GM21737 (cell line): ENCODE measurements around the gene S1PR1.
A peak's percentile ranks its signal among the peaks of the same experiment; 100 is the strongest.
"Not testable (repeated sequence)": the region's sequence is repeated elsewhere in the genome, so short reads cannot be mapped to it uniquely, and the experiment has no call there.

Source experiments
- ATAC-seq: cut with Tn5 transposase; IDR thresholded peaks from one replicate; pipeline ENCODE4 v1.9.1; 2021; ENCODE audit warnings: mild to moderate bottlenecking, moderate library complexity; ENCODE audit not compliant: unreplicated experiment

S1PR1 gene

GRCh38 chr1:101236516-101237228 is at the start of gene S1PR1:
Gene S1PR1, plus strand, starts transcription at chr1:101237019. Its CDS starts 1,966 bp downstream, at chr1:101238985.
- peak; percentile 18 for ATAC-seq

- no peak for ATAC-seq
Observed at GRCh38 chr1:101187297-101187696, 49.5 kb upstream of the S1PR1 start.

- no peak for ATAC-seq
Observed at GRCh38 chr1:101188331-101188730, 48.5 kb upstream of the S1PR1 start.

GRCh38 chr1:101188968-101189367 is 47.9 kb upstream of the S1PR1 start:
- ATAC-seq: not testable (repeated sequence)

DNA sequence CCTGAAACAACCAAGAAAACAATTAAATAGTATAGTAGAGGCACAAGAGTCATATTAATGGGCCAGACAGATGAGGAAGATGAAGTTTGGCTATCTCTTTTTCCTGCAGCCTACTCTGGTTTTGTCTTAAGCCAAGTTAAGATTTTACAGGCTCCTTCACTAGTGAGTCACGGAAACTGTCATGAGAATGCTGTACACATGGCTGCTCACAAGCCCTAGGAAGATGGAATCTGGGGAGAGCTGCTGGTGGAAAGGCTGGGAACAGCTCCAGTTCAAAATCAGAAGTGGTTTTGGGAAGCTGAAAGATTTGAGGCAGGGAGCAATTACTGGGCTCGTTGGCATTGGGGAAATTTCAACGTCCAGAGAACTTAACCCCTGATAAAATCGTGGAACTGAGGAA is 46.4 kb upstream of the S1PR1 start:
- no peak for ATAC-seq

DNA sequence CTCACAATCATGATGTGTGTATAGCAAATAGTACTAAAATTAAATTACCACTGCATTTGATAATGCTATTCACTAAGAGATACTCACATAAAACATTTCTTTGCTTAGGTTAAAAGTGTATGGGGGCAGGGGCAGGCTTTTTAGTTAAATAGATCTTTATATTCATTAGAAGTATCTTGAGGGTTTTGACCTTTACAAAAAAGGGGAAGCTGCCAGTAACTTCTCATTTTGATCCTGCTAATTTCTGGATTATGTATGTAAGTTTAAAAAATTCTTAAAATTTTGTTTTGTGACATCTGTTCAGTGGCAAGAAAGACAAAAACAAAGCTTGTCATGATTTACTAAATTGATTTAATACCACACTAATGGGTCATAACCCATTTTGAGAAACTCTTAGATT is 45.8 kb upstream of the S1PR1 start:
- no peak for ATAC-seq

GRCh38 chr1:101193733-101194169 is 43.1 kb upstream of the S1PR1 start:
- no peak for ATAC-seq

GRCh38 chr1:101194746-101195145 is 42.1 kb upstream of the S1PR1 start:
- no peak for ATAC-seq

GRCh38 chr1:101196668-101197067 is 40.2 kb upstream of the S1PR1 start:
- ATAC-seq: no peak

DNA sequence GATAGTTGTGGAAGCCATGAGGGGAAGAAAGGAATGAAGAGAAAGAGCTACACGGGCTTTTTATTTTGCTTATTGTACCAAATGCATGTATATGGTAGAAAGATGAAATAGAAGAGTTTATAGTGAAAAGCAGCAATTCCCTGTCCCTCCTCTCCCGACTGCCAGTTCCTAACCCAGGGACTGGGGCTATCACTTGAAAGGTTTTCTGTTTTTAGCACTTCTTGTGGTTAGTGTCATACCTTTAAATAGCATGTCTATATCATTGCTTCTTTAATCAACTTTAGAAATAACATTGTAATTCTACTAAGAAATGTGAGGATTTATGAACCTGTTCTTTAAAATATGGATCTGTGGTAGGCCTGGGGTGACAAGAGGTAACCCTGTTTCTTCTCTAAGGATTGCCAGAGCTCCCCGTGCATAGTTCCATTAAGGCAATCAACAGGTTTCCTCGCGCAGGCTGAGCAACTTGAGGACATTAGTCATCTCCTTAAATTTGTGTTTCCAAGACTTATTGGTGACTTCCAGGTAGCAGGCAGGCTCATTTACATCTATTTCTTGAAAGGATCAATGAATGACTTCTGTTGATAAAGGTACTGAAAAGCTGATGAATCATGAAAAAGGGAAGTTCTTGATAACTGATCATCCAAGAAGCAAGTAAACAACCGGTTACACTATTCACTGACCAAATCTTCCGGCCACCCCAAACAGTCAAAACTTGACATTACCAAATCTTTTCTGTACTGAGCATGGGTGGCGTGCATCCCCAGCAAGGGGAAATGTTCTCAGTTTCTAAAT is 37.8 kb upstream of the S1PR1 start:
- peak; percentile 98 for ATAC-seq

GRCh38 chr1:101199637-101199982 is 37.2 kb upstream of the S1PR1 start:
- ATAC-seq: no peak

DNA sequence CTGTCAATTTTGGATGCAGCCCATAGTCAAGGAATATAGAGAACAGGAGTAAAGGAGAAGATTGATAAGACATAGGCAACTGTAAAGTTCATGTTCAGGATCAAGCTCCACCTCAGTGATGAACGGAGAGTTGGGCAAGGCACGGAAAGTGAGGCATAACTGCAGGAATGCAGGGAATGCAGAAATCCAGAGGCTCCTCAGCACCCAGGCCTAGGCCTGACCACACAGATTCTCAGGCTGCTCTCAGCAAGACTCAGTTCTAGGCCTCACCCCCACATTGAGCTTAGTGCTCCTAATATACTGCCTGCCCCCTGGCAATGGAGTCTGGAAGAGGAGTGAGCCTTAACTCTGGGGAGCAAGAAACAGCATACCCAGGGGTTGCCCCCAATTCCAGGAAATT is 36.3 kb upstream of the S1PR1 start:
- ATAC-seq: no peak

DNA sequence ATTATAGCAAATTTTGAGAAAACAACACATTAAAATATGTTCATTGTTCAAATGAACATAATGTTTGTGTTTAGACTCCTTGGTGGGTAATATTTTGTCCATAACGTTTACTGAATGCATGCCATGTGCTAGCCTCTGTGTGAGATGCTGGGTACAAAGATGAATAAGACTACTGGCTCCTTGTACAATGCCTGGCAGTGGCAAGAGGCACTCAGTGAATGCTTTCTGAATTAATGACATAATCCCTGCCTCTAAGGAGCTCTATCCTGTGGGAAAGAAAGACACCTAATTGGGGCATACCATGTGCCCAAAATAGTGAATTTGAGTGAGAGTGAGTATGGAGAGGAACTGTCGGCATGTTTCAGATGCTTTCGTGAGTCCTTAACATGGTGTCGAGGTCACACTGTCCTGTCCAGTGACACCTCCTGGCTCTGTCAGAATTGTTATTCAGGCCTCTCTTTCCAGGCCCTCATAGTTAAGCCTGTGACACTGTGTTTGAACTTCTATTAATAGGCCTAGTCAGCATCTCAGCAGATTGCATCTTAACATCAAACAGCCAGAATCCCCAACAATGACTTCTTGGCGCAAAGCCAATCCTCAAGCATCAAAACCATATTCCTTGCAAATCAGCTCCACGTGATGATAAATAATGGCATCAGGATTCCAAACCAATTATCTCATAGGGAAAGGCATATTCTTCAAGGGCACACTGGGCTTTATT is 32.8 kb upstream of the S1PR1 start:
- no peak for ATAC-seq

DNA sequence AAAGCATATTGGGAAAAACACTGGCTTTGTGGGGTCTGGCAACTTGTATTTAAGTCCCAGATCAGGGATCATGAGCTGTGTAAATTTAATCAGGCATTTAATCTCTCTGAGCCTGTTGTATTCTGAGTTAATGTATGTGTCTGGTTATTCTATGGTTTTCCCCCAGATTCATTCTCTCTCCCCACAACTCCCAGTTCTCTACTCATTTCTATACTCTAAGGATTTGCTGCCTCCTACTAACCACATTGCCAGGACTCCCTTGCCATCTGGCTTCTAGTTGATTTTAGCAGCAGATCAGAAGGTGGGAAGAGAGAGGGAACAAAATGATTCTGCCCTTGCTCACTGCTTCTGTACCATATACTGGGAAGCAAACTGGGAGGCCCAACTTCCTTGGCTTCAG is 31.4 kb upstream of the S1PR1 start:
- ATAC-seq: no peak

DNA sequence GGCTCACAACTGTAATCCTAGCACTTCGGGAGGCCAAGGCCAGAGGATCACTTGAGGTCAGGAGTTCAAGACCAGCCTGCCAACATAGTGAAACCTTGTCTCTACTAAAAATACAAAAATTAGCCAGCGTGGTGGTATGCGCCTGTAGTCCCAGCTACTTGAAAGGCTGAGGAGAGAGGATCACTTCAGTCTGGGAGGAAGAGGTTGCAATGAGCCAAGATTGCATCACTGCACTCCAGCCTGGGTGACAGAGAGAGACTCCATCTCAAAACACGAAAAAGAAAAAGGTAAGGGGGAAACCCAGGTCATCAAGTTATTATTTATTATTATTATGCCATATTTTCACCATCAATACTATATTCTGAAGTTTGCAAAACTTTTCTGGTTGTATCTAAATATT is 30.7 kb upstream of the S1PR1 start:
- ATAC-seq: not testable (repeated sequence)

DNA sequence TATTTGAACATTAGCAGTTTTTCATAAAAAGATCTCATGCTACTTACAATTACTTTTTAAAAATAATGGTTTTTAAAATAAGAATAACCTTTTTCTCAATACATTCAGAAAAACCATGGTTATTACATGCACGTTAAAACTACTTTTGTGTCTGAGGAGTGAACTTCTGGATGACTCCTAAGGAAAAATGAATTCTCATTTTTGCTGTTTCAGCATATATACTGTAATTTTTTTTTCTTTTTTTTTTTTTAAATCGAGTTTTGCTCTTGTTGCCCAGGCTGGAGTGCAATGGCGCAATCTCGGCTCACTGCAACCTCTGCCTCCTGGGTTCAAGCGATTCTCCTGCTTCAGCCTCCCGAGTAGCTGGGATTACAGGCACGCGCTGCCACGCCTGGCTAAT is 29.5 kb upstream of the S1PR1 start:
- not testable (repeated sequence) for ATAC-seq

GRCh38 chr1:101207891-101208290 is 28.9 kb upstream of the S1PR1 start:
- no peak for ATAC-seq

- ATAC-seq: no peak
Observed at GRCh38 chr1:101215363-101216011, 21.3 kb upstream of the S1PR1 start.

DNA sequence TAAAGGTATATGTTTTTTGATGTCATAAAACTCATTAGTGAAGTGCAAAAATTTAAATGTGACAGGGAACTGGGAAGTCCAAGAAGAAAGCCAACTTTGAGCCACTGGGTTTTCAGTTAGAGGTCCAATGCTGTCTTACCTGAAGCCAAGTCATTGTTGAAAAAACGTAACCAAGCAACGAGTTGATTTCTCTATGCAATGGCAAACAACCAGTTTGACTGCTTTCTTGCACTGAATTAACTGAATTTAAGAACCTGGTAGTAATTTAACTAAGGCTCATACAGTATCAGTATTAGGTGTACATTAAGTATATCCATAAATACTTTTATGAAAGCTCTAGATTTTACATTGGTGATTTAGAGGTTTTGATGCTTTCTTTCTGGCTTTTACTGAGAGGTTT is 20.2 kb upstream of the S1PR1 start:
- no peak for ATAC-seq

GRCh38 chr1:101217148-101217547 is 19.7 kb upstream of the S1PR1 start:
- no peak for ATAC-seq

- not testable (repeated sequence) for ATAC-seq
Observed at GRCh38 chr1:101218968-101219367, 17.9 kb upstream of the S1PR1 start.
